GM23338 (cell line): ENCODE data around the gene NEIL1. TPM values are rescaled to one million over a fixed set of nuclear protein-coding genes. Genes with fewer than 3 reads are reported as not detected.

Experiments
- ATAC-seq: fragments of 200-7000 bp; cut with Tn5 transposase; 3 replicates; pipeline ENCODE4 v1.9.1; 2020
- DNase-seq: peaks from one replicate; pipeline ENCODE4 v3.0.0-alpha.2; 2015; ENCODE audit warnings: low spot score
- H2AFZ ChIP-seq: fragments of 200-600 bp; sonication (generic); 2 replicates; pipeline ENCODE4 v1.8.0; 2016; ENCODE audit warnings: antibody characterized with exemption, mild to moderate bottlenecking, moderate library complexity
- H3F3A ChIP-seq: fragments of 200-600 bp; sonication (generic); replicated peaks from 2 replicates; pipeline ENCODE4 v1.8.0; 2017; ENCODE audit warnings: antibody characterized with exemption, mixed run types, low read depth
- H3K27ac ChIP-seq: fragments of 200-600 bp; sonication (generic); 2 replicates; pipeline ENCODE4 v1.6.1; 2016; ENCODE audit warnings: low read depth
- H3K27me3 ChIP-seq: fragments of 200-600 bp; sonication (generic); 2 replicates; pipeline ENCODE4 v1.8.0; 2016; ENCODE audit warnings: mild to moderate bottlenecking, mixed run types, moderate library complexity; ENCODE audit not compliant: insufficient read depth
- H3K36me3 ChIP-seq: fragments of 200-600 bp; sonication (generic); 2 replicates; pipeline ENCODE4 v1.8.0; 2016; ENCODE audit warnings: mild to moderate bottlenecking; ENCODE audit not compliant: insufficient read depth
- H3K4me1 ChIP-seq: fragments of 200-600 bp; sonication (generic); 2 replicates; pipeline ENCODE4 v1.8.0; 2016; ENCODE audit warnings: mild to moderate bottlenecking, moderate library complexity; ENCODE audit not compliant: insufficient read depth
- H3K4me2 ChIP-seq: fragments of 200-600 bp; sonication (generic); 2 replicates; pipeline ENCODE4 v1.7.1; 2017; ENCODE audit warnings: mixed run types
- H3K4me3 ChIP-seq: fragments of 200-600 bp; sonication (generic); 2 replicates; pipeline ENCODE4 v1.6.1; 2016; ENCODE audit warnings: mixed run types
- H3K79me2 ChIP-seq: fragments of 200-600 bp; sonication (generic); replicated peaks from 2 replicates; pipeline ENCODE4 v1.8.0; 2017; ENCODE audit warnings: mild to moderate bottlenecking; ENCODE audit not compliant: insufficient read depth
- H3K9me2 ChIP-seq: fragments of 200-600 bp; sonication (generic); 2 replicates; pipeline ENCODE4 v1.8.0; 2017; ENCODE audit not compliant: insufficient read depth
- H4K20me1 ChIP-seq: fragments of 200-600 bp; sonication (generic); replicated peaks from 2 replicates; pipeline ENCODE4 v1.8.0; 2017; ENCODE audit warnings: mild to moderate bottlenecking; ENCODE audit not compliant: insufficient read depth
- H3K27ac Mint-ChIP-seq: 2 replicates; pipeline ENCODE4 v1.8.0; 2020; ENCODE audit warnings: inconsistent platforms, mild to moderate bottlenecking, moderate library complexity, mixed read lengths
- H3K27me3 Mint-ChIP-seq: 3 replicates; pipeline ENCODE4 v1.8.0; 2022; ENCODE audit warnings: low read depth, mild to moderate bottlenecking, moderate library complexity, mixed read lengths, inconsistent platforms; ENCODE audit not compliant: insufficient read depth, poor library complexity
- H3K36me3 Mint-ChIP-seq: 3 replicates; pipeline ENCODE4 v1.8.0; 2021; ENCODE audit warnings: low read depth, mild to moderate bottlenecking, inconsistent platforms, moderate library complexity, mixed read lengths
- H3K4me1 Mint-ChIP-seq: 3 replicates; pipeline ENCODE4 v1.8.0; 2020; ENCODE audit warnings: mild to moderate bottlenecking, inconsistent platforms, mixed read lengths
- H3K4me3 Mint-ChIP-seq: 3 replicates; pipeline ENCODE4 v1.8.0; 2021; ENCODE audit warnings: moderate library complexity, mild to moderate bottlenecking, inconsistent platforms, mixed read lengths
- H3K9me3 Mint-ChIP-seq: 3 replicates; pipeline ENCODE4 v1.8.0; 2020; ENCODE audit warnings: moderate library complexity, mild to moderate bottlenecking, inconsistent platforms, mixed read lengths
- CREB1 ChIP-seq: fragments of 250-450 bp; sonication (Bioruptor Pico); IDR thresholded peaks from 2 replicates; pipeline ENCODE4 v1.5.0; 2020; ENCODE audit warnings: low read depth, mild to moderate bottlenecking, moderate library complexity
- CTCF ChIP-seq, 2 experiments: fragments of 200-600 bp in 1 of 2; sonication (generic) in 1 of 2; conservative IDR thresholded peaks; 2 replicates each; pipeline versions ENCODE4 v1.5.1 to v1.6.1; 2016 to 2017; ENCODE audit warnings: antibody characterized with exemption in 2 of 2, low read depth in 2 of 2, mild to moderate bottlenecking in 2 of 2, moderate library complexity in 1 of 2
- ETS1 ChIP-seq: IDR thresholded peaks from 2 replicates; pipeline ENCODE4 v1.6.1; 2016; ENCODE audit warnings: antibody characterized with exemption
- EZH2 ChIP-seq: fragments of 200-600 bp; sonication (generic); IDR thresholded peaks from one replicate; pipeline ENCODE4 v1.8.0; 2017; ENCODE audit warnings: antibody characterized with exemption, mild to moderate bottlenecking, low read depth; ENCODE audit not compliant: unreplicated experiment
- EZH2phosphoT487 ChIP-seq: fragments of 200-600 bp; sonication (generic); IDR thresholded peaks from one replicate; pipeline ENCODE4 v1.8.1; 2018; ENCODE audit warnings: antibody characterized with exemption; ENCODE audit not compliant: unreplicated experiment
- JUNB ChIP-seq: IDR thresholded peaks from one replicate; pipeline ENCODE4 v1.6.1; 2016; ENCODE audit warnings: antibody characterized with exemption; ENCODE audit not compliant: unreplicated experiment
- NANOG ChIP-seq: IDR thresholded peaks from 2 replicates; pipeline ENCODE4 v1.6.1; 2016; ENCODE audit warnings: antibody characterized with exemption, borderline replicate concordance
- POLR2AphosphoS5 ChIP-seq: IDR thresholded peaks from 2 replicates; pipeline ENCODE4 v1.6.1; 2016; ENCODE audit warnings: antibody characterized with exemption, low read depth
- REST ChIP-seq: IDR thresholded peaks from one replicate; pipeline ENCODE4 v1.6.1; 2018; ENCODE audit warnings: antibody characterized with exemption; ENCODE audit not compliant: unreplicated experiment
- STAT1 ChIP-seq: IDR thresholded peaks from one replicate; pipeline ENCODE4 v1.6.1; 2016; ENCODE audit warnings: antibody characterized with exemption; ENCODE audit not compliant: unreplicated experiment
- ZNF114 ChIP-seq: fragments of 250-450 bp; sonication (Bioruptor Pico); IDR thresholded peaks from 2 replicates; pipeline ENCODE4 v1.5.0; 2020; ENCODE audit warnings: mild to moderate bottlenecking, moderate library complexity
- ZNF331 ChIP-seq: fragments of 250-450 bp; sonication (Bioruptor Pico); IDR thresholded peaks from 2 replicates; pipeline ENCODE4 v1.5.0; 2020; ENCODE audit warnings: low read depth, mild to moderate bottlenecking, moderate library complexity
- ZNF462 ChIP-seq: fragments of 250-450 bp; sonication (Bioruptor Pico); IDR thresholded peaks from 2 replicates; pipeline ENCODE4 v1.5.0; 2020; ENCODE audit warnings: mild to moderate bottlenecking, moderate library complexity
- polyA plus RNA-seq: library from polyadenylated mRNA; unstranded; fragments of >200 nt; fragmentation: Nextera tagmentation; extraction: Ambion mirVana; gene quantifications from 2 replicates; pipeline ENCODE4 v1.2.1, GENCODE V29; 2016
- total RNA-seq: library from RNA; depleted of rRNA; stranded (reverse); fragments of >200 nt; shearing (Covaris generic); gene quantifications from 2 replicates; pipeline ENCODE4 v1.2.3, GENCODE V29; 2014

Gene NEIL1
- total and polyA plus RNA-seq, 2 experiments from 2014 or later = 6.2 to 17.0 TPM

GRCh38 chr15:75368689-75369239 is 21.9 kb downstream of the NEIL1 start:
- no peaks in the 10 kb centered on the region for H3K27me3 ChIP-seq
- Mint-ChIP-seq H3K27ac (peak overlapping the region; percentile 98), H3K36me3 (peaks cover 65% of the 10 kb centered on the region), H3K4me3 (peak overlapping the region; percentile 89), H3K9me3 (no peaks in the 10 kb centered on the region; the same call in 2 of the 3 replicates), H3K27me3 (peaks cover 11% of the 10 kb centered on the region), H3K4me1 (peaks cover 12% of the 10 kb centered on the region)
- peaks cover 10% of the 10 kb centered on the region; the same call in 1 of the 2 replicates for H3K79me2 ChIP-seq
- ATAC-seq (peak; percentile 13), DNase-seq (no peak)
- peak overlapping the region; percentile 87 for H3K4me3 ChIP-seq
- no peak for TF ChIP-seq NANOG
- no peak for TF ChIP-seq ZNF462
- TF ChIP-seq REST = no peak
- no peak for TF ChIP-seq JUNB
- no peak for TF ChIP-seq POLR2AphosphoS5
- no peak for TF ChIP-seq EZH2phosphoT487
- TF ChIP-seq ZNF114 = no peak
- TF ChIP-seq ETS1 = no peak
- no peak for TF ChIP-seq EZH2
- TF ChIP-seq STAT1 = no peak
- no peak for TF ChIP-seq CTCF (conservative IDR thresholded peaks at IDR 0.05; ENCODE audit: low read depth in 2 of 2)
- TF ChIP-seq CREB1 (CRISPR knock-in tag) = no peak
- TF ChIP-seq ZNF331 (CRISPR knock-in tag) = no peak
- H3F3A ChIP-seq = peaks cover 26% of the 10 kb centered on the region; the same call in 1 of the 2 replicates
- H3K27ac ChIP-seq = peak overlapping the region; percentile 98
- peaks cover 12% of the 10 kb centered on the region for H4K20me1 ChIP-seq
- peak overlapping the region; percentile 23; the same call in 1 of the 2 replicates for H2AFZ ChIP-seq
- peaks cover 13% of the 10 kb centered on the region; the same call in 1 of the 2 replicates for H3K4me1 ChIP-seq
- peak overlapping the region; percentile 85 for H3K4me2 ChIP-seq
- peaks cover 22% of the 10 kb centered on the region for H3K36me3 ChIP-seq
- H3K9me2 ChIP-seq = no peaks in the 10 kb centered on the region
